ES-I3 (cell line): Measurements from ENCODE around the gene GON7.
A peak's percentile ranks its signal among the peaks of the same experiment; 100 is the strongest.
"Not testable (repeated sequence)": the region's sequence is repeated elsewhere in the genome, so short reads cannot be mapped to it uniquely, and the experiment has no call there.

ENCODE experiments used
- H3K36me3 ChIP-seq: 2 replicates; pipeline ENCODE4 v1.6.1; 2013; ENCODE audit warnings: mild to moderate bottlenecking, low read length, control low read depth, moderate library complexity; ENCODE audit not compliant: insufficient read depth
- H3K4me1 ChIP-seq: 2 replicates; pipeline ENCODE4 v1.6.1; 2013; ENCODE audit warnings: mild to moderate bottlenecking, control low read depth, low read length; ENCODE audit not compliant: insufficient read depth
- H3K9ac ChIP-seq: 2 replicates; pipeline ENCODE4 v1.6.1; 2013; ENCODE audit warnings: low read depth, mild to moderate bottlenecking, low read length, moderate library complexity
- H3K9me3 ChIP-seq: 2 replicates; pipeline ENCODE4 v1.6.1; 2013; ENCODE audit warnings: mild to moderate bottlenecking, low read length, moderate library complexity; ENCODE audit not compliant: control insufficient read depth, insufficient read depth

The GON7 gene, protein sequence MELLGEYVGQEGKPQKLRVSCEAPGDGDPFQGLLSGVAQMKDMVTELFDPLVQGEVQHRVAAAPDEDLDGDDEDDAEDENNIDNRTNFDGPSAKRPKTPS

DNA sequence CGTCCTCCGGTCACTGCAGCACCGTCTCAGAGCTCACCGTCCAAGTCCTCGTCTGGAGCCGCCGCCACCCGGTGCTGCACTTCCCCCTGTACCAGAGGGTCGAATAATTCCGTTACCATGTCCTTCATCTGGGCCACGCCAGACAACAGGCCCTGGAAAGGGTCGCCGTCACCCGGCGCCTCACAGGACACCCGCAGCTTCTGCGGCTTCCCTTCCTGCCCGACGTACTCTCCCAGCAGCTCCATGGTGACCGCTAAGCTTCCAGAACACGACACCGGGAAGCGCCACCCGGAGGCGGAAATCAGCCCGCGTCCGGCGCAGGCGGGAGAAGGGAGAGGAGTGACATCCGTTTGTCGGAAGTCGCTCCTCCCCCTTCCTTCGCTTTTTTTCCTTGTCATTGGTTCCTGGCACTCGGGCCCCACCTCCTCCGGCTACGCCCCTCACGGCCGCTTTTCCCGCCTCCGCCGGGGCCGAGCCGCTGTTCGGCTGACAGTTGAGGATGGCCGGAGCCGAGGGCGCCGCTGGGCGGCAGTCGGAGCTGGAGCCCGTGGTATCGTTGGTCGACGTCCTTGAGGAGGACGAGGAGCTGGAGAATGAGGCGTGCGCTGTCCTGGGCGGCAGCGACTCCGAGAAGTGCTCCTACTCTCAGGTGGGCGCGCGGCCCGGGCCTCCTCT, at the start of gene GON7, which contains the start of gene UBR7:
GON7 (minus strand) TSS at position 273 of the 675 bp plus-strand sequence; CDS start at position 245, 28 bp downstream.
UBR7 (plus strand) TSS at position 464 of the 675 bp plus-strand sequence; CDS start at position 500, 36 bp downstream.
- Histone ChIP-seq H3K4me1 (no peaks in the 10 kb centered on the region), H3K36me3 (no peaks in the 10 kb centered on the region), H3K9me3 (no peaks in the 10 kb centered on the region), H3K9ac (peak within 1 kb of the TSS; percentile 98)

DNA sequence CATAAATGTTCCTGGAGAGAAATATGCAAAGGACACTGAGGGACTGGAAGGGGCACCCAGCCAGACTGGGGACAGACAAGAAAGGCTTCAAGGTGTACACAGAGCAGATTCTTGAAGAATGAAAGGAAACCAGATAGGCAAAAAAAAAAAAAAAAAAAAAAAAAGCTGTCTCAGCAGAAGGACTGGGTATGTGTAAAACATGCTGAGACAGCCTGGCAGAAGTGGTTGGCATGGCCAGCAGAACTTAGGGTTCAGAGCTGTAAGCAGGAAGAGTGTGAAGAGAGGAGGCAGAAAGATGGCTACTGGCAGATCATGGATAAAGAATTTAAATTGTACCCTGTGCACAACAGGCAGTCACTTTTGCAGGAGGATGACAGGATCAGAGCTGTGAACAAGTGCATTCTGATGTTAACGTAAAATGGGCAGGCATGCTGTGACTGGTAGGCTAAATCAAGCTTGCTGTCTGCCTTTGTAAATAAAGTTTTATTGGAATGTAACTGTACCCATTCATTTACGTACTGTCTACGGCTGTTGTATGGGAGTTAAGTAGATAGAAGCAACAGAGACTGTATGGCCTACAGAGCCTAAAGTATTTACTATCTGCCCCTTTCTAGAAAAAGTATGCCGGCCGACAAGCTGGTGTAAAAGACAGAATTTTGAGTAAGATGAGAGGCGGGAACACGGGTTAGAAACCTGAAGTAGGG, 42.4 kb upstream of the GON7 start:
- H3K9ac ChIP-seq, result no peak overlapping the region
- H3K9me3 ChIP-seq, result no peaks in the 10 kb centered on the region
- H3K36me3 ChIP-seq, result no peaks in the 10 kb centered on the region; the same call in 1 of the 2 replicates
- H3K4me1 ChIP-seq, result no peaks in the 10 kb centered on the region

DNA sequence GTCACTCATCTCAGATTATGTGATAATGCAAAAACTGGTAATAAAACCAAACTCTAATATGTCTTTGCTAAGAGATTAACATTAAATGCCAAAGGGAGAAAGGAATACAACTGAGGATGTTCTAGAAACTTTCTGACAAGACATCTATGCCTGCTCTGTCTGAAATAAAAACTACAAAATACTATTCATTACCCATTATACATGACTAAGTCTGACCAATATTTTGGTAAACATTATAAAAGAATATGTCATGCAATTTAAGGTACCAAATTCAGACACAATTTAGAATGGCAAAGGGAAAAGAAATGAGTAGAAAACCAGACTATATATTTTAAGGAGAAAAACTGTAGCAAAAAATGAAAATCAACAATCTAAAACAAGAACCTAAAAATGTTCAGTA, 39.7 kb upstream of the GON7 start:
- H3K9ac ChIP-seq, result no peak overlapping the region
- no peaks in the 10 kb centered on the region; the same call in 1 of the 2 replicates for H3K36me3 ChIP-seq
- H3K9me3 ChIP-seq, result no peaks in the 10 kb centered on the region
- H3K4me1 ChIP-seq, result no peaks in the 10 kb centered on the region

DNA sequence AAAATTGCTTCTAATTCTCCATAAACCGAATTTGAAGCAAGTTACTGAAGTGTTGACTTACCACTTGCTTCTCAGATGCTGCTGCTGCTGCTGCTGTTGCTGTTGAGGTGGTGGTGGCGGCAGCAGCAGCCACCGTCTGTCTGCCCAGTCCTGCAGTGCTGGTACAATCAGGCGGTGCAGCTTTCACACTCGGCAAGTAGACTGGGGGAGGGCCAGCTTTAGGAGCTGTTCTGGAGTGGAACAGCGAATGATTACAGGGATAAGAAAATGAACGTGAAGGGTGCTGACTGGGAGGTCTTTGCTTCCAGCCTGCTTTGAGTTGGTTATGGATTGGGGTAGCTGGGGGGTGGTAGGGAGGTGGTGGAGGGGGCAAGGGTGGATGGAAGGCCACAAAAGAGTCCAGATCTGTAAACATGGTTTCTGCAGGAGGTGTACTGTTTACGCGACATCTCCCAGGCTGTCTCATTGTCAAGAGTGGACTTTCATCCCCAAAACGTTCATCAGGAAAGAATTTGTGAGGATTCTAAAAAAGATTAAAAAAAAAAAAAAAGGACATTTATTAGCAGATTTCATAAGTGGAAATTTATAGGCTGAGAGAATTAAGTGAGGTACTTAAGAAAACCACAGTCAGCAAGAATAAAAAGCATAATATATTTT, 39.0 kb upstream of the GON7 start:
- Histone ChIP-seq H3K9me3 (no peaks in the 10 kb centered on the region), H3K4me1 (no peaks in the 10 kb centered on the region), H3K9ac (no peak overlapping the region), H3K36me3 (no peaks in the 10 kb centered on the region; the same call in 1 of the 2 replicates)

DNA sequence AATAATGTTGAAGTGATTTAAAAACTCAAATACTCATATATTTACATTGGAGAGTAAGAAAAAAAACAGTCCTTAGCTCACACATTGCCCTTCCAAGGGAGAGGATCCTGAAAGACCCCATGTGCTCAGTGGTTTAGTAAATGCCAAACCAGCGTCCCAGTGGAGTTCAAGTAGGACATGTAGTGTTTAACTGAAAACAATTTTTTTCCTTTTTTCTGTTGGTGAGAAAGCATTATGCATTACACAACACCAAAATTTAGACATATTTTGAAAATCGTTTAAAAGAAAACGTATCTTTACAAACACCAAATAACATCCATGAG, 33.8 kb upstream of the GON7 start:
- Histone ChIP-seq H3K9me3 (no peaks in the 10 kb centered on the region), H3K9ac (no peak overlapping the region), H3K4me1 (peaks cover 4% of the 10 kb centered on the region; the same call in 1 of the 2 replicates), H3K36me3 (no peaks in the 10 kb centered on the region; the same call in 1 of the 2 replicates)

DNA sequence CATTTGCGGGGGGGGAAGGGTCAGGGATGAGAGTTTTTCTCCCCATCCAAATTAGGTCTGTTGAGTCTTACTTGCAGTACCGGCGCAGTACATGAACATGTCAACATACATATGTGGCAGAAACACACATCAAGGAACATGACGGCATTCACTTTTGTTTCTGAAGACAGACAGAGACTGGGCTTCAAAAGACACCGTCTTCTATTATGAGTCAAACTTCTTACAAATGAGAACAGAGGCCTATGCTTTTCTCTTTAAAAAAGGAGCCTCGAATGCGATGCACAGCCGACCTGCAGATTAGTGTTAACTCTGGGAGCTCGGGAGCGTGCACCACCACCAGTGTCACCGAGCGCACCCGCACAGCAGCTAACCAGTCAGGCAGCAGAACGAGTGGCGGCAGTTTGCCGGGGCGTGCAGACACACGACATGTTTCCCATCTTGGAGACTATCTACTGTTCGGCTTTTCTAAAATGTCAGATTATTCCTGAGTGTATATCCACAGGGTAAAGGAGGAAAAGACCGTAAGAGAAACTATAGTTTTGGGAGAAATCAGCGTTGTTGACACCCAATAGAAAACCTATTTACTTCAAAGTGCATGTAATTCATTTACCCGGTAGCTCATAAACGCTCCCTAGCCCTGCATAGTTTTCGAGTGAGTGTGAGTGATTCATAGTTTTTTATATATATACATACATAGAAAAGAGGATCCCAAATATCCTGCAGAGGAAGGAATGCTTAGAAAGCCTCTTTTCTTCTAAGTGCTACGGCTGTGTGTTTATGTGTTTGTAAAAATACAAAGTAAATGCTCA, 33.2 kb upstream of the GON7 start:
- no peaks in the 10 kb centered on the region for H3K9me3 ChIP-seq
- no peaks in the 10 kb centered on the region; the same call in 1 of the 2 replicates for H3K36me3 ChIP-seq
- no peak overlapping the region for H3K9ac ChIP-seq
- peaks cover 4% of the 10 kb centered on the region; the same call in 1 of the 2 replicates for H3K4me1 ChIP-seq

DNA sequence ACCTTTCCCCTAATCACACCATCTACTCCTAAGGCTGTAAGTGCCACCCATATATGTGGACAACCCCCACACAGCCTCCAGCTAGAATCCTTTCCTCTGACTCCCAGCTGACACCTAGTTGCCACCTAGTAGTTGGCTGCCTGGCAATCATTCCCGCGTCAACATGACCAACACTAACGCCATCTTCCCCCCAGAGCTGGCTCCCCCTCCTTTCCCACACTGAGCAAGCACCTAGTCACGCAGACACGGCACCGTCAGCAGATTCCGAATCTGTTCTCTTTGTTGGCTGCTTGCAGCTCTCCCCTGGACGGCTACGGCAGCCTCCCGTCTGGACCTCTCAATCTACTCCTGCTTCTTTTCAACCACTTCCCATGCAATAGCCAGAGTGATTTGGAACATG, 27.9 kb upstream of the GON7 start:
- Histone ChIP-seq H3K9me3 (no peaks in the 10 kb centered on the region), H3K4me1 (no peaks in the 10 kb centered on the region), H3K36me3 (no peaks in the 10 kb centered on the region), H3K9ac (no peak overlapping the region)

DNA sequence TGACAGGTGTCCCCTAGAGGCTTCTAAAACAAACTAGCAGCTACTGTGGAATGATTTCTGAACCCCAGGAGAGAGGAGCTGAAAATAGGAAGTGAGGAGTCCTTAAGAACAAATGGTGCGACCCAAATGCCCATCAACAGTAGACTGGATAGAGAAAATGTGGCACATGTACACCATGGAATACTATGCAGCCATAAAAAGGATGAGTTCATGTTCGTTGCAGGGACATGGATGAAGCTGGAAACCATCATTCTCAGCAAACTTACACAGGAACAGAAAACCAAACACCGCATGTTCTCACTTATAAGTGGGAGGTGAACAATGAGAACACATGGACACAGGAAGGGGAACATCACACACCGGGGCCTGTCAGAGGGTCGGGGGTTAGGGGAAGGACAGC, 26.2 kb upstream of the GON7 start:
- not testable (repeated sequence) for H3K9me3 ChIP-seq, H3K4me1 ChIP-seq, H3K9ac ChIP-seq, H3K36me3 ChIP-seq

DNA sequence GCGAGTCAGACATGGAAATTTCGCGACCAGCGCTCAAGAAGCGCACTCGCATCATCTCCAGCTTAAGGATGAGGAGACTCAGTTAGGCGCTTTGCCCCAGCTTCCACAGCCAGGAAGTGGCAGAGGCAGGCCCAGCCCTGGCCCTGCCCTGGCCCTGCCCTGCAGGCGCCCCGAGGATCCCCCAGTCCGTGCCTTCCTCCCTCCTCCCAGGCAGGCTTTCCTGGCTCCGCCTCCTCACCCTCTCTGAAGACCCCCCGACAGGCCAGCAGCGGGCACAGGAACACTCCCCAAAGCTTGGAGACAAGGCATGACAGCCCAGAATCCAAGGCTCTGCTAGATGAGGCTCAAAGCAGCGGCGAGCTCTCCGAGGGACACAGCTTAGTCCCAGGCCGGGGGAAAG, 25.3 kb upstream of the GON7 start:
- no peak overlapping the region for H3K9ac ChIP-seq
- H3K9me3 ChIP-seq, result no peaks in the 10 kb centered on the region
- H3K36me3 ChIP-seq, result peaks cover 7% of the 10 kb centered on the region
- H3K4me1 ChIP-seq, result no peaks in the 10 kb centered on the region

DNA sequence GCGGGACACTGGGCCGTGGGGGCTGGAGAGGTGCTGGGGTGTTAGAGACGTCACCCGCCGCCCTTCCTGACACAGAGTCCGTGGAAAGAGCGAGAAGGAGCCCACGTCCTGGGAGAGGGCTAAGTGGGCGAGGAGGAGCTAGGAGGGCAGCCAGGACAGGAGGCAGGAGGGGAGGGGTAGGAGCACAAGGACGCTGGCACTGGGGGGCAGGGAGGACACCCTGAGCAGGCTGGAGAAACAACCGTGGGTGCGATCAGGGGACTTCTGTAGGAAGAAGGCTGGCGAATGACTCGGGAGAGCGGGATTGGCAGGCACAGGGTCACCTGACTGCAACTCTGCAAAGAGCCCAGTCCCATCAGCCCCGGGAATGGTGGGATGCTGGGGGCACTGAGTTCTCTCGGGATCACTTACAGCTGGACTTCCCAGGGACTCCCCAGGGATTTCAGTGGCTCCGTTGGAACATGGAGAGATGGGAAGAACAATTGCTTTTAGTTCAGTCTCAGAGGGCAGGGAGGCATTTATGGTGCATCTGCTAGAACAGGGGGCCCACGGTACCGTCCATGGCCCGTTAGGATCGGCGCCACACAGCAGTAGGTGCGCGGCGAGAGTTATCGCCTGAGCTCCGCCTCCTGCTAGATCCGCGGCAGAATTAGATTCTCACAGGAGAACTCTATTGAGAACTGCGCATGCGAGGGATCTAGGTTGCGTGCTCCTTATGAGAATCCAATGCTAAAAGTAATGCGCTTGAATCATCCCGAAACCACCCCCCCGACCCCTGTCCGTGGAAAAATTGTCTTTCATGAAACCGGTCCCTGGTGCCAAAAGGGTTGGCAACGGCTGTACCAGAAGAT, 24.5 kb upstream of the GON7 start:
- Histone ChIP-seq H3K4me1 (no peaks in the 10 kb centered on the region), H3K9ac (no peak overlapping the region)

DNA sequence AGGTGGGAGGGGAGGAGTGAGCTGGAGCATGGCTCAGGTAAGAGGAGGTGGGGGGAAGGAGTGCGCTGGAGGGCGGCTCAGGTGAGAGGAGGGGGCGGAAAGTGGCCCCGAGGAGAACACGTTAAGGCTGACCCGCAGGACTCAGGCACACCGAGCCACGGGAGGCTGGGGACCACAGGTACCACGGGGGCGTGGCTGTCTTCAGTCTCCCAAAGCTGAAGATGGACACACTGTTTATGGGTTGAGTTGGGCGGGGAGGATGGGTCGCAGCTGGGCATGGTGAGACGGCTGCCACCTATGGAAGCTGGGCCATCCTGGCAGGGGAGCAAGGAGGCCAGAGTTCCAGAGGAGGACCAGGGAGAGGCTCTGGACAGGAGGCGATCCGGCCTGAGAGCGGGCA, 23.7 kb upstream of the GON7 start:
- no peak overlapping the region for H3K9ac ChIP-seq
- H3K36me3 ChIP-seq, result peaks cover 7% of the 10 kb centered on the region
- no peaks in the 10 kb centered on the region for H3K9me3 ChIP-seq
- H3K4me1 ChIP-seq, result no peaks in the 10 kb centered on the region

More for the DNA sequence above, 24.5 kb upstream of the GON7 start:
- Histone ChIP-seq H3K9me3 (no peaks in the 10 kb centered on the region), H3K36me3 (peaks cover 7% of the 10 kb centered on the region)

DNA sequence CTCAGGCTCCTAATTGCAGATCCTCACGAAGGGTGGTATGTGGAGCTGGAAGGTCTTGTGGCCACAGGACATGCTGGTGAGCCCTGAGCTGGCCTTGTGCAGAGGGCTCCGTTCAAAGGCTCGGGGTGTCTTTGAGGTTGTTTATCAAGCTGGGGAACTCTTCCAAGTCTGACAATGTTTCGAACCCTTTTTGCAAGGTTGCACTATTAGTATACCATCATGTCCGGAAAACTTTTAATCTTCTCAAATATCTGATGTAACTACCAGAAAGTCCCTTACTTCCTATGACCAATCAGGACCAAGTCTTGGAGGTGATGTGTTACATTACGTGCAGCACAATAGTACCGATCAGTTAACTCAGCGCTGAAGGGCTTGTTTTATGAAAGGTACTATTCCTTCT, 21.7 kb upstream of the GON7 start:
- Histone ChIP-seq H3K9ac (no peak overlapping the region), H3K9me3 (no peaks in the 10 kb centered on the region), H3K36me3 (peaks cover 11% of the 10 kb centered on the region), H3K4me1 (no peaks in the 10 kb centered on the region)

DNA sequence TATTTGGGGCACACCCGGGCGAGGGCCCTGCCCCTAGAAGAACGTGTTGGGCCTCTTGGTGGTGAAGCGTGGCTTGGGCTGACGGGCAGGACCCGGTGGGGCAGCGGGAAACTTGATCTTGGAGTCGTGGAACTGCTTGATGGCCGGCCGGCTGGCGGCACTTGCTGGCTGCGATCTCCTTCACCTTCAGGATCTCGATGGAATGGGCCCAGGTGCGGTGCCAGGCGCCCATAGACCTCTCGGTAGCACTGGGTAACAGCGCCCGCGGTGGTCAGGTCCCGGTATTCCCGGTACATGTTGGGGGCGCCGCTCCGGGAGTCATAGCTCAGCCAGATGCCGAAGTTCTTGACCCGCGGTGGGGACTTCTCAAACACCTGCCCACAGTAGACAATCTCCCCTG, 16.7 kb upstream of the GON7 start:
- no peak overlapping the region for H3K9ac ChIP-seq
- H3K9me3 ChIP-seq, result no peaks in the 10 kb centered on the region
- no peaks in the 10 kb centered on the region for H3K4me1 ChIP-seq
- H3K36me3 ChIP-seq, result peaks cover 11% of the 10 kb centered on the region
